ENCODE data around the gene CNDP1.
A peak's percentile ranks its signal among the peaks of the same experiment; 100 is the strongest.

CNDP1 gene

DNA sequence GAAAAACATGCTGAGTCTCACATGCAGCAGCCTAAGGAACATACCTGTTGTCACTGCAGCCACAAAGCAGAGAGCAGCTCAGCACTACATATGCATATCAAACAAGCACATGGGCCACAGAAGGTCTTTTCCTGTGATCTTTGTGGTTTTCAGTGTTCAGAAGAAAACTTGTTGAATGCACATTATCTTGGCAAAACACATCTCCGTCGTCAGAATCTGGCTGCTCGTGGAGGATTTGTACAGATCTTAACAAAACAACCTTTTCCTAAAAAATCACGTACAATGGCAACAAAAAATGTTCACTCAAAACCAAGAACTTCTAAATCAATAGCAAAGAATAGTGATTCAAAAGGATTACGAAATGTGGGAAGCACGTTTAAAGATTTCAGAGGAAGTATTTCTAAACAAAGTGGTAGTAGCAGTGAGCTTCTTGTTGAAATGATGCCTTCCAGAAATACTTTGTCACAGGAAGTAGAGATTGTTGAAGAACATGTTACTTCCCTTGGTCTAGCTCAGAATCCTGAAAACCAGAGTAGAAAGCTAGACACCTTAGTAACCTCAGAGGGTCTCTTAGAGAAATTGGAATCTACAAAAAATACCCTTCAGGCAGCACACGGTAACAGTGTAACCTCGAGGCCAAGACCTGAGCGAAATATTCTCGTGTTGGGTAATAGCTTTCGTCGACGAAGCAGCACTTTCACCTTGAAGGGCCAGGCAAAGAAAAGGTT is 97.5 kb downstream of the CNDP1 start:
- DNase-seq: peak in 3 of 4 experiments; percentile 19 to 73 (median 73)

GRCh38 chr18:74632351-74632679 is 98.0 kb downstream of the CNDP1 start:
- no peak for DNase-seq

DNA sequence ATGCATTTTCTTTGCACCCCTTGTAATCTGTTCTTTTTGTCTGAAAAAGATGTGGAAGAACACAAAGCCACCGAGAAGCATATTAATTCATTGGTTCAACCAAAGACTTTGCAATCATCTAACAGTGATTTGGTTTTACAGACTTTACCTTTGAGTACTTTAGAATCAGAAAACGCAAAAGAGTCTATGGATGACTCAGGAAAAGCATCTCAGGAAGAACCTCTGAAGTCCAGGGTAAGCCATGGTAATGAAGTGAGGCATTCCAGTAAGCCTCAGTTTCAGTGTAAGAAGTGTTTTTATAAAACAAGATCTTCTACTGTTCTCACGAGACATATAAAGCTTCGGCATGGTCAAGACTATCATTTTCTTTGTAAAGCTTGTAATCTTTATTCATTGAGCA is 98.6 kb downstream of the CNDP1 start:
- DNase-seq: no peak

DNA sequence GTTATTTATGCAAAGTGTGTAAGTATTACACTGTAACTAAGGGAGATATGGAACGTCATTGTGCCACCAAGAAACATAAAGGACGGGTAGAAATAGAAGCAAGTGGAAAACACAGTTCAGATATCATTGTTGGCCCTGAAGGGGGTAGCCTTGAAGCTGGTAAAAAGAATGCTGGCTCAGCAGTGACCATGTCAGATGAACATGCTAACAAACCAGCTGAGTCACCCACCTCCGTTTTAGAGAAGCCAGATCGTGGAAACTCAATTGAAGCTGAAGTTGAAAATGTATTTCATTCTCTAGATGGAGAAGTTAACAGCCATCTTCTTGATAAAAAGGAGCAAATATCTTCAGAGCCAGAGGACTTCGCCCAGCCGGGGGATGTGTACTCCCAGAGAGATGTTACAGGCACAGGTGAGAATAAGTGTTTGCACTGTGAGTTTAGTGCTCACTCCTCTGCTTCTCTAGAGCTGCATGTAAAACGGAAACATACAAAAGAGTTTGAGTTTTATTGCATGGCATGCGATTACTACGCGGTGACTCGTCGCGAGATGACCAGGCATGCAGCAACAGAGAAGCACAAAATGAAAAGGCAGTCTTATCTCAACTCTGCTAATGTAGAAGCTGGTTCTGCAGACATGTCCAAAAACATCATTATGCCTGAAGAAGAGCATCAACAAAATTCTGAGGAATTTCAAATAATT is 99.5 kb downstream of the CNDP1 start:
- peak; percentile 2 to 57 (median 21) for DNase-seq

GRCh38 chr18:74635224-74635975 is 101.1 kb downstream of the CNDP1 start:
- DNase-seq: no peak

Measured in suppressor macrophage (primary cell).